ENCODE results near the gene ROBO1.

ROBO1 gene

GRCh38 chr3:79670178-79670577 is 97.6 kb downstream of the ROBO1 start:
- no peak for DNase-seq (ENCODE audit: low spot score)

- no peak for DNase-seq (ENCODE audit: low spot score)
Observed at GRCh38 chr3:79664455-79664854, 103.3 kb downstream of the ROBO1 start.

- no peak for DNase-seq (ENCODE audit: low spot score)
Observed at GRCh38 chr3:79661896-79662295, 105.9 kb downstream of the ROBO1 start.

GRCh38 chr3:79657076-79657475 is 110.7 kb downstream of the ROBO1 start:
- DNase-seq (ENCODE audit: low spot score) = no peak

- DNase-seq (ENCODE audit: low spot score) = no peak
Observed at GRCh38 chr3:79654019-79654418, 113.8 kb downstream of the ROBO1 start.

- DNase-seq (ENCODE audit: low spot score) = no peak
Observed at GRCh38 chr3:79653266-79653830, 114.5 kb downstream of the ROBO1 start.

- no peak for DNase-seq (ENCODE audit: low spot score)
Observed at GRCh38 chr3:79651536-79652065, 116.2 kb downstream of the ROBO1 start.

GRCh38 chr3:79639855-79640254 is 127.9 kb downstream of the ROBO1 start:
- DNase-seq (ENCODE audit: low spot score) = no peak

- DNase-seq (ENCODE audit: low spot score) = no peak
Observed at GRCh38 chr3:79636372-79636771, 131.4 kb downstream of the ROBO1 start.

GRCh38 chr3:79632842-79633241 is 135.0 kb downstream of the ROBO1 start:
- no peak for DNase-seq (ENCODE audit: low spot score)

- DNase-seq (ENCODE audit: low spot score) = no peak
Observed at GRCh38 chr3:79618883-79619282, 148.9 kb downstream of the ROBO1 start.

GRCh38 chr3:79606414-79606813 is 161.4 kb downstream of the ROBO1 start:
- no peak for DNase-seq (ENCODE audit: low spot score)

GRCh38 chr3:79604681-79605080 is 163.1 kb downstream of the ROBO1 start:
- DNase-seq (ENCODE audit: low spot score) = peak; percentile 2

- no peak for DNase-seq (ENCODE audit: low spot score)
Observed at GRCh38 chr3:79602385-79602784, 165.4 kb downstream of the ROBO1 start.

- DNase-seq (ENCODE audit: low spot score) = no peak
Observed at GRCh38 chr3:79598594-79598993, 169.2 kb downstream of the ROBO1 start.

GRCh38 chr3:79597709-79598108 is 170.1 kb downstream of the ROBO1 start:
- no peak for DNase-seq (ENCODE audit: low spot score)

- DNase-seq (ENCODE audit: low spot score) = no peak
Observed at GRCh38 chr3:79587150-79587549, 180.6 kb downstream of the ROBO1 start.

GRCh38 chr3:79586232-79586631 is 181.6 kb downstream of the ROBO1 start:
- no peak for DNase-seq (ENCODE audit: low spot score)

- no peak for DNase-seq (ENCODE audit: low spot score)
Observed at GRCh38 chr3:79572930-79573329, 194.9 kb downstream of the ROBO1 start.

GRCh38 chr3:79568938-79569337 is 198.9 kb downstream of the ROBO1 start:
- no peak for DNase-seq (ENCODE audit: low spot score)

- no peak for DNase-seq (ENCODE audit: low spot score)
Observed at GRCh38 chr3:79564192-79564591, 203.6 kb downstream of the ROBO1 start.

GRCh38 chr3:79560698-79561097 is 207.1 kb downstream of the ROBO1 start:
- no peak for DNase-seq (ENCODE audit: low spot score)

- no peak for DNase-seq (ENCODE audit: low spot score)
Observed at GRCh38 chr3:79558943-79559342, 208.9 kb downstream of the ROBO1 start.

GRCh38 chr3:79555655-79556054 is 212.1 kb downstream of the ROBO1 start:
- no peak for DNase-seq (ENCODE audit: low spot score)
